Fibroblast of mammary gland (primary cell): ENCODE measurements around the gene GNAL.

Experiments
- DNase-seq: peaks from one replicate; pipeline ENCODE4 v3.0.0-alpha.2; 2010; ENCODE audit warnings: low read depth
- H3K4me3 ChIP-seq: 2 replicates; pipeline ENCODE4 v1.5.1; 2011; ENCODE audit warnings: low read depth, mild to moderate bottlenecking, low read length, moderate library complexity; ENCODE audit not compliant: control insufficient read depth
- CTCF ChIP-seq: conservative IDR thresholded peaks from 2 replicates; pipeline ENCODE4 v1.5.1; 2011; ENCODE audit warnings: low read depth, low read length, inconsistent platforms; ENCODE audit not compliant: control insufficient read depth, insufficient read depth

The GNAL gene

GRCh38 chr18:11664286-11664685, 24.8 kb upstream of the GNAL start:
- H3K4me3 ChIP-seq = no peak overlapping the region
- no peak for TF ChIP-seq CTCF
- no peak for DNase-seq

DNA sequence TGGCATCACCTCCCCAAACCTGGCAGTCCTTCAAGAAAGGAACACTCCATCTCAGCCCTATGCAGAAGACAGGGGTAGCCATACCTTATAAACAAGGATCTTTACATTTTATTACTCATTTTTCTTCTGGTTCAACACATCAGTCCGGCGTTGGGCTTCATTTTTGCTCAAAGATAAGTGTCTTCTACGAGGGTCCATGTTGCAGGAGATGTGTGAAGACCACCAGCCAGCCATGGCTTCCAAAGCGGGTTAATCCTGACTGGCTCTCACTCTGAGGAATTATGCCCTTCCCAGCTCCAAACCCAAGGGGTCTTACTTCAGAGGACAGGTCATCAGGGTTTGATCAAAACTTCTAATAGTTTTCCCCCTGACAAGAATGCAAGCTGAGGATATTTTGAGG, 23.9 kb upstream of the GNAL start:
- TF ChIP-seq CTCF = no peak
- no peak for DNase-seq
- H3K4me3 ChIP-seq = no peak overlapping the region

DNA sequence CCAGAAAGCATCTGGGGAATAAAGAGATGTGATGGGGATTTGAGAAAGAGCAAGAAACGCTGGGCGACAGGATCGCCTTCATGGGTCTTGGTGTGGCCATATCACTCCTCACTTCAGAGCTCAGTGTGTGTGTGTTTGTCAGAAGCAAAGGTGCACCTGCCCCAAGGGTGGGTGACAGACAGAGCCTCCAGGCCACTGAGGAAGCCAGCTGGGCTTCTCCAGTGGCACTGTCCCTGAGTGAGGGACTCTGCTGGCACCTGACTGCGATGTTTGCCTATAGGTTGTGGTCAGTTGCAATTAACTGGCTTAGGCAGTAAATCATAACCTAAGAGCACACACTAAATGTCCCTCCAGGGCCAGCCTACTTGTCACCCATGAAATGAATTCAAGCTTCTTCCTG, 23.5 kb upstream of the GNAL start:
- DNase-seq = no peak
- TF ChIP-seq CTCF = no peak
- H3K4me3 ChIP-seq = no peak overlapping the region

- no peak for DNase-seq
Observed at GRCh38 chr18:11666176-11666575, 22.9 kb upstream of the GNAL start.

DNA sequence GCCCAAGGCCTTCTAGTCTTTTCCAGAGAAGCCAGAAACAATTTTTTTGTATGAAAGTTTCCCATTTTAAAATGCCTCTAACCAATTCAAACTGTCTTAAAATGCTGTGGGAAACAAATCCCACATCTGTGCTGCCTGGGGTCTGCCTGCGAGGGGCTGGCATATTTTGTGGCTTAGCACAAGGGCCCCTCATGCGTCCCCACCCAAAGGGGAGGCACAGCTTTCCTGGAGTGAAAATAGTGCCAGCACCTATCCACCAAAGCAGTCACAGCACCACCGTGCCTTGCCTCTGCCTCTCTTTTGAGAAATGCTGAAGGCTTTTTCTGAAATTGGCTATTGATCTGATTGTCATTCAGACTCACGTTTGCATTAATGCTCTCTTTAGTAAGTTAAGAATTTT, 22.2 kb upstream of the GNAL start:
- no peak for TF ChIP-seq CTCF
- no peak for DNase-seq
- H3K4me3 ChIP-seq = no peak overlapping the region

More at GRCh38 chr18:11666176-11666575, 22.9 kb upstream of the GNAL start:
- no peak for TF ChIP-seq CTCF
- H3K4me3 ChIP-seq = no peak overlapping the region

DNA sequence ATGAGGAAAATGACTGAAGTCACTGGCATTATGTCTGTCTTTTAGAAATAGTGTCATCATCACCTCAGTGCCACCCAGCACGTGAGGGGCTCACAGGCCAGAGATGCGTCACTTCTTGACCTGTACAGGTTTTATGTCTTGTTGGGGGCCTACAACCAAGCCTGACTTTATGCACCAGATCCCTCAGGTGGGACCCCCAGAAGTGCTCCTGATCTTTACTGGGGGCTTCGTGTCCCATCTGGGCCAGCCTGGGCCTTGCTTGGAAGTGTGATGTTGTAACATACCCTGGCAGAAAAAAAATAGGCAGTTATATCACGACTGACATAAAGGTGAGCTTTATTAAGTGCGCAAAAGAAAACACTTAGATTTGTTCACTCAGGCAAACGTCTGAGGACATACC, 21.5 kb upstream of the GNAL start:
- H3K4me3 ChIP-seq = no peak overlapping the region
- no peak for TF ChIP-seq CTCF
- no peak for DNase-seq

- DNase-seq = no peak
- no peak for TF ChIP-seq CTCF
- H3K4me3 ChIP-seq = no peak overlapping the region
Observed at GRCh38 chr18:11668441-11669169, 20.5 kb upstream of the GNAL start.
